AG20443 (cell line): ENCODE data around the gene ZNF497.

ENCODE experiments used
- DNase-seq: peaks from one replicate; pipeline ENCODE4 v3.0.0; 2012; ENCODE audit warnings: low spot score, mixed read lengths

Gene ZNF497

GRCh38 chr19:58367698-58368454 is 5.3 kb upstream of the ZNF497 start:
- no peak for DNase-seq

GRCh38 chr19:58366585-58367430 is 4.3 kb upstream of the ZNF497 start:
- no peak for DNase-seq

DNA sequence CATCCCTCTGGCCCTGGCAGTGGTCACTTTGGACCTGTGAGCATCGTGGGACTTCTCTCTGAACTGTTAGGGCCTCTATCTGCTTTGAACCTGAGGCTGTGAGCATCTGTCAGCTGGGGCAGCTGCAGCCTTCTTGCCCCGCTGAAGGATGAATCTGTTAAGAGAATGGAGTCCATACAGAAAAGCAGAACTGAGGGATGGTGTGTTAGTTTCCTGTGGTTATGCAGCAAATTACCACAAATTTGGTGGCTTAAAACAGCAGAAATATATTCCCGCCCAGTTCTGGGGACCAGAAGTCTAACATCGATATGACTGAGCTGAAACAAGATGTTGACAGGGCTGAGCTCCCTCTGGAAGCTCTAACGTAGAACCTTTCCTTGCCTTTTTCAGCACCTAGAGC is 1.6 kb upstream of the ZNF497 start:
- no peak for DNase-seq

DNA sequence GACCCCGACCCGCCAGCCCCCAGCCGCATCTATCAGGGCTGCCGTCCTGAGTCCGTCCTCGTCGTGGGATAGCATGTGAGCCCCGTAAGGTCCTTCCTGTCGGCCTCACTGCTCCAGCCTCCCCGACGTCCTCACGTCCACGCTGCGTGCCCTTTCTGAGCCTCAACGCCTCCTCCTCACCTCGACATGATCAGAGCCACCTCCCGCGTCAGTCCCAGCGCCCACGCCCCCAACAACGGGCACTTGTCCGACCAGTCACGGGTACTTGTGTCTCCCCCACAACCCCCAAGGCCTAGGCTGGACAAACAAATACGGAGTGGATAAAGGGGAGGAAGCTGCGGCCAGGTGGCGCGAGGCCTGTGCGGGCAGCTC is 665 bp downstream of the ZNF497 start:
- DNase-seq, result peak; percentile 65

DNA sequence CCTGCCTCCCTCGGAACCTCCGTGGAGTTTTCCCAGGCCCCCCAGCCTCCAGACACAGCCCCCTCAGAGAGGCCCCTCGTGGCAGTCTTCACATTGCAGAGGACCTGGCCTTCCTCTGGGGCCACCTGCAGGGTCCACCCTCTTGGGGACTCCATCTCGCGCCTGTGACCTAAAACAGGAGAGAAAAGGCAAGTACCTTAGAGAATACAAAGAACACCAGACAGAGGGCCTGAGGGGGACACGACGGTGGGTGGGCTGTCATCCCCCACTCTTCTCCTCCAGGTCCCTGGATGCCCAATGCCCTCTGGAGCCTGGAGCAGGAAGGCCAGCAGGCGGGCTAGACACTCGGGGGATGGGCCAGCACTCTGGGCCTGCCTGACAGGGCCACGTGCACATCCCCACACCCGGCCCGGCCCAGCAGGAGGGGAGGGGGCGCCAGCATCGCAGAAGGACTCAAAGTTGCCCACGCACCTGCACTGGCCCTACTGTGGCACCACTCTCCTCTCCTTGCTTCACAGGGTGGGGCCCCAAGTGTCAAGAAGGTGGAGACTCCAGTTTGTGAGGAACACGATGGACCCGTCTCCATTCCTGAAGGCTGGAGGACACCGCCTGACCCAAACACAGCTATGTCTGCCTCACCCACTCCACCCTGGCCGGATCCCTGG is 4.9 kb downstream of the ZNF497 start:
- no peak for DNase-seq

DNA sequence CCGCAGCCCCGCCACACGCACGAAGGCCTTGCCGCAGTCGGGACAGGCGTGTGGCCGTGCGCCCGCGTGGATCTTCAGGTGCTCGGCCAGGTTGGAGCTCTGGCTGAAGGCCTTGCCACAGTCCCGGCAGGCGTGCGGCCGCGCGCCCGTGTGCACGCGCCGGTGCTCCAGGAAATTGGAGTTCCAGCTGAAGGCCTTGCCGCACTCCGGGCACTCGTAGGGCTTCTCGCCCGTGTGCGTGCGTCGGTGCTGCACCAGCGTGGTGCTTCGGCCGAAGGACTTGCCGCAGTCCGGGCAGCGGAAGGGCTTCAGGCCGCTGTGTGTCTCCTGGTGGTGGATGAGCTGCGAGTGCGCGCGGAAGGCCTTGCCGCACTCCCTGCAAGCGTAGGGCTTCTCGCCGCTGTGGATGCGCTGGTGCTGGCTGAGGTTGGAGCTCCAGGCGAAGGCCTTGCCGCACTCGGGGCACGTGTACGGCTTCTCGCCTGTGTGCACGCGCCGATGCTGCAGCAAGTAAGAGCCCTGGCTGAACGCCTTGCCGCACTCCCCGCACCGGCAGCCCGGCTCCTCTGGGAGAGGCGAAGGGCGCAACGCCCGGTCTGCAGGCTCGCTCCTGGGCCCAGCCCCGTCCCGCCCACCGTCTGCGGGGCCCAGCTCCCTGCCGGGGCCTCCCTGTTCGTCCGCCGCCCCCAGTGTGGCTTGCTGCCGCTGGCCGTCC is 5.6 kb downstream of the ZNF497 start:
- peak; percentile 42 for DNase-seq

DNA sequence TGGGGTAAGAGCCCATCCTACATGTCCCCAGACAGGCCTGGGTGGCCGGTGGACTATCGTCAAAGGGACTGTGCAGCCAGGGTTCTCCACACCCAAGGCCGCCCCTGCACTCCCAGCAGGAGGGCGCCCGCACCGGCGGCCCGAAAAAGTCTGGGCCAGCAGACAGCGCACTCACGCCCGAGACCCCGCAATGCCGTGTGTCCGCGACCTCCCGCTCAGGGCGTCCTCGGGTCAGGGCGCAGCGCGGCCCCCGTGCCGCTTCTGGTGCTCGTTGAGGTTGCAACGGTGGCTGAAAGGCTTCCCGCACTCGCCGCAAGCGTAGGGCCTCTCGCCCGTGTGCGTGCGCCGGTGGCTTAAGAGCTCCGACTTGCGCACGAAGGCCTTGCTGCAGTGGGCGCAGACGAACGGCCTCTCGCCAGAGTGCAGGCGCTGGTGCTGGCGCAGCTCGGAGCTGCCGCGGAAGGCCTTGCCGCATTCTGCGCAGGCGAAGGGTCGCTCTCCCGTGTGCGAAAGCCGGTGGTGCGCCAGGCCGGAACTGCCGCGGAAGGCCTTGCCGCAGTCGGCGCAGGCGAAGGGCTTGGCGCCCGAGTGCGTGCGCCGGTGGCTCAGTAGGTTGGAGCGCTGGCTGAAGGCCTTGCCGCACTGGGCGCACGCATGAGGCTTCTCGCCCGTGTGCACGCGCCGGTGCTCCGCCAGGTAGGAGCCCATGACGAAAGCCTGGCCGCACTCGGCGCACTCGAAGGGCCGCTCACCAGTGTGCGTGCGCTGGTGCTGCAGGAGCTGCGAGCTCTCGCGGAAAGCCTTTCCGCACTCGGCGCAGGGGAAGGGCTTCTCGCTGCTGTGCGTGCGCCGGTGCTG is 6.4 kb downstream of the ZNF497 start:
- DNase-seq, result peak; percentile 56

DNA sequence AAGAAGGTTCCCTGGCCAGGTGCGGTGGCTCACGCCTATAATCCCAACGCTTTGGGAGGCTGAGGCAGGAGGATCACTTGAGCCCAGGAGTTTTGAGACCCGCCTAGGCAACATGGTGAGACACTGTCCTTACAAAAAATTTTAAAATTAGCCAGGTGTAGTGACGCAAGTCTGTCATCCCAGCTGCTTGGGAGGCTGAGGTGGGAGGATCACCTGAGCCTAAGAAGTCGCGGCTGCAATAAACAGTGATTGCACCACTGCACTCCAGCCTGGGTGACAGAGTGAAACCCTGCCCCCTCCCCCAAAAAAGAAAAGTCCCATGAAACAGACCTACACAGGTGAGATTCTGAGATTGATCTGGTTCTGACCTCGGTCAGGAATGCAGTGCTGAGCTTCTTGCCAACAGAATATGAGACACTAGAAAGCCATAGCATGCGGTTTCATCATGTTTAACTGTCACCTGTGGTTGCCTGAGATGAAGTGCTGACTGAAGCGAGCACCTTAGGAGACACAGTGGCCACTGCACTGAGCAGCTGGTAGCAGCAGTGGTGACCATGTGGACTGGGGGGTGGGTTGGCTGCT is 7.2 kb downstream of the ZNF497 start:
- DNase-seq, result no peak

- DNase-seq, result no peak
Observed at GRCh38 chr19:58354478-58355030, 8.0 kb downstream of the ZNF497 start.

DNA sequence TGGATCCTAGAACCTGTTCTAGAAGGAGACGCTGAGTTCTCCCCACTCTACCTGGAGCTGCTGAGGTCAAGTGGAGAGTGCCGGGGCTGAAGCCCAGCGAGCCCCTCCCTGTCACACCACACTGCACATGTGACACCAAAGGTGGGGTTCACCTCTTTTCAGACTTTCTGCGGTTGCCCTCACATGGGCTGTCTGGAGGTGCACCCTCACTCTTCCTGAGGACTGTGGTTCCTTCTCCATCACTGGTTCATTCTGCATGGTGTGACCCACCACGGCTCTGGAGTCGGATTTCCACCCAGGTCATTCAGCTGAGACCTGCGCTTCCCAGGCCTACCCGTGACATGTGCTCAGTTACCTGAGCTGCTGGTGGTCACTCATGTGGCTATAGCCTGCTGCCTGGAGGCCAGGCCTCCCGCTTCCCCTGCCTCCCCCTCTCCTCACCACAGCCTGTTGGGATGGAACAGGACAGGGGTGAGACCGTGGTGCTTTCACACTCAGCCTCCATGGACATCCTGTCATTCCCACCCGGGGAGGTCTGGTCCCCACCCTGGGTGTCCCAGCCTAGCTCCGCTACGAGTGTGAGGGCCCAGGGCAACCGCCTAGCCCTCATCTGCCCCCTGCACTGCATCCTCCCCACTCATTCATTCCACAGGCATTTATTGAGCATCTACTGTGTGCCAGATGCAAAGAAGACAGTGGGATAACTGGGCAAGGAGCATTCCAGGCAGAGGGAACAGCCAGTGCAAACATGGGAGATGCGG is 8.7 kb downstream of the ZNF497 start:
- no peak for DNase-seq

- no peak for DNase-seq
Observed at GRCh38 chr19:58352760-58353671, 9.5 kb downstream of the ZNF497 start, which contains the start of gene A1BG. Gene A1BG, minus strand, starts transcription at chr19:58353492. Its CDS starts 55 bp downstream, at chr19:58353437.

DNA sequence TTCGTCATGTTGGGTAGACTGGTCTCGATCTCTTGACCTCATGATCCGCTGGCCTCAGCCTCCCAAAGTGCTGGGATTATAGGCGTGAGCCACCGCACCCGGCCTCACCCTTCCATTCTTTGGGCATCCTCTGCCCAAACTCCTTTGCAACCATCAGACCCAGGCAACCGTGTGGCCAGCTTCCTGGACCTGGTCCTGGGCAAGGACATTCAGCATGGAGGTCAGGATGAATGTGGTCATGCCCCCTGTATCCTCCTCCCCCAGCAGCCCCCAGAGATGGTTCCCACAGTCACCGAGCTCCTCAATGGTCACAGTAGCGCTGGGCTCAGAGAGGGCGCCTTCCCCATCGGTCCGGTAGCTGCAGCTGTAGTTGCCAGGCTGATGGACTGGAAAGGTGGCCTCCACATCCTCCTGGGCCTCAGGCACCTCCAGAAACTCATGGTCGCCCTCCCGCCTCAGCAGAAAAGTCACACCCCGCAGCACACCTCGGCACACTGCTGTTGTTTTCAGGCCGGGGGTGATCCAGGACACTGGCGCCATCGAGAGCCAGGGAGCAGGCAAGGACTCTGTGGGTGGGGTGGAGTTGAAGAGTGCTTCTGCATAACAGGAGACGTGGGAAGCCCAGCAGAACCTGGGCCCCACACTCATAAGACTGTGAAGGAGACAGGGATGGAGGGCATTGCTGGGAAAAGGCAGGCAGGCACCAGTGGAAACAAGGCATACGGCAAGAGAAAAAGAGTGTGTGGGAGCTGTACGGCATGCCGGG is 10.4 kb downstream of the ZNF497 start:
- DNase-seq, result no peak

GRCh38 chr19:58351558-58351878 is 11.0 kb downstream of the ZNF497 start:
- no peak for DNase-seq

DNA sequence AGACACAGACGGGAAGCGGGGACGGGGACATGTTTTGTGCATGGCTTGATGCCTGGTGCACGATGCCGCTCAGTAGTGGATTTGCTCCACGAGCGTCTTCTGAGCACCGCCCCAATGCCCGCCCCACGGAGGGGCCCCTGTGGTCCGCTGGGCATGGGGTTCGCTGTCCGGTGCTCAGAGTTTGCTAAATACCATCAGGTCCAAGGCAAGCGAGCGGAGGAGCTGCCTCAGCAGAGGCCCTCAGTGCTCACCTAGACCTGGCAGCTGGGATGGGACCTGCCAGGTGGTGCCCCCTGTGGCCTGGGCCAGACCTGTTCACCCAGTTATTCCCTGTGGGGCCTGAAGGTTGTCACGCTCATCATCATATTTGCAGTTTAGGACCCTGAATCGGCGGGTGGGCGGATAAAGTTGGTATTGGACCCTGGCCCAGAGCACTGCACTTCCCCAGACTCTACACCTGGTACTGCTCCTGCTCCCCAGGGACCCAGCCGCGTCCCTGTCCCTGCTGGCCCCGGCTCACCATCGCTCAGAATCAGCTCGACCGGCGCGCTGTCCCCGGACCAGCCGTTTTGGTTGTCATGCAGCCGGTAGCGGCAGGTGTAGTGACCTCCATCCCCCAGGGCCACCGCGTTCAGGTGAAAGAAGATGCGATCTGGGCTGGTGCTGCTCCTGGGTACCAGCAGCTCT is 11.5 kb downstream of the ZNF497 start:
- no peak for DNase-seq

DNA sequence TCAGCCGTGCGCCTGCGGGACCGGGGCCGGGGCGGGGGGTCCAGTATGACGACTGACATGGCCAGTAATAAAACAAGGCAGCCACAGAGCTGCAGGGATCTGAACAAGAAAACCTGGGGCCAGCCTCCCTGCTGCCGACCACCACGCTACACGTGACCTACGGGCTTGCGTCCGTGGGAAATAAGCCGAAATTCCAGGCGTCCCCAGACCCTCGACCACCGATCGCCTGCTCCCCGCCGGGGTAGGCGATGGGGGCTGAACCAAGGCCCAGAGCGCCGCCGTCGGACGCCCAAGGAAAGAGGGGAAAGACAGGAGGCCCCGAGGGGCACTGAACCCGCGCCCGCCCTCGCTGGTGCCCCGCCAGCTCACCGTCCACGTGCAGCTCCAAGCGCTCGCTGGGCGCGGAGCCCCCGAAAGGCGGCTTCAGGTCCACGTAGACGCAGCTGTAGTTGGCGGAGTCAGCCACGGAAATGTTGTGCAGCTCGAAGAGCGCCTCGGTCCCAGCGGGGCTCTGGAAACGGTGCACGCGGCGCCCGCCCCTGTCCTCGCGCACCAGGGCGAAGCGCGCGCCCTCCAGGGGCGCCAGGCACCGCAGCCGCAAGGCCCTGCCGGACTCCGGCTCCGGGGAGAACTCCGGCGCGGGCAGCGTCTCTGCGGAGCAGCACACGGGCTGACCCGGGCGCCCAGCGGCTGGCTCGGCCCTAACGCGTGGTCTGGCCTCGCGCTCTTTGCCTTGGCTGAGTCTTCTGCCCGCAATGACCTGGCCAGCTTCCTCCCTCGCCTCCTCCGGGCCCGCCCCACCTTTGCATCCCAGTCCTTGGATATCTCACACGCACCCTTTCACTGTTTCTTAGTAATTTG is 12.3 kb downstream of the ZNF497 start:
- no peak for DNase-seq

- no peak for DNase-seq
Observed at GRCh38 chr19:58349590-58349989, 13.0 kb downstream of the ZNF497 start.
